ENCODE data around the gene CCDC191.

CCDC191 gene

GRCh38 chr3:113979916-113980315 lies 76.4 kb downstream of the CCDC191 start:
- Histone ChIP-seq H3K9me3 (ENCODE audit: control insufficient read depth in 1 of 2, low read length in 2 of 2) (no peaks in the 10 kb centered on the region), H3K27me3 (ENCODE audit: control insufficient read depth in 1 of 2, insufficient read depth in 2 of 2, low read length in 2 of 2) (no peaks in the 10 kb centered on the region), H3K27ac (ENCODE audit: low read depth, low read length) (no peak overlapping the region), H3K36me3 (ENCODE audit: control insufficient read depth in 1 of 2, insufficient read depth in 2 of 2, low read length in 2 of 2) (peaks cover 7 to 9% of the 10 kb centered on the region in 2 donors), H3K9ac (ENCODE audit: low read depth in 1 of 2, low read length in 2 of 2) (no peak overlapping the region), H3K4me1 (ENCODE audit: control insufficient read depth in 1 of 2, insufficient read depth in 2 of 2, low read length in 2 of 2) (no peaks in the 10 kb centered on the region), H3K4me3 (ENCODE audit: low read depth in 1 of 2, low read length in 2 of 2) (no peak overlapping the region)

GRCh38 chr3:113977822-113978221 lies 78.5 kb downstream of the CCDC191 start:
- H3K27ac ChIP-seq (ENCODE audit: low read depth, low read length): no peak overlapping the region
- H3K4me1 ChIP-seq (ENCODE audit: control insufficient read depth in 1 of 2, insufficient read depth in 2 of 2, low read length in 2 of 2): no peaks in the 10 kb centered on the region
- H3K36me3 ChIP-seq (ENCODE audit: control insufficient read depth in 1 of 2, insufficient read depth in 2 of 2, low read length in 2 of 2): peaks cover 7 to 14% of the 10 kb centered on the region in 2 donors
- no peak overlapping the region for H3K9ac ChIP-seq (ENCODE audit: low read depth in 1 of 2, low read length in 2 of 2)
- no peak overlapping the region for H3K4me3 ChIP-seq (ENCODE audit: low read depth in 1 of 2, low read length in 2 of 2)
- peaks cover 8 to 13% of the 10 kb centered on the region in 2 donors for H3K9me3 ChIP-seq (ENCODE audit: control insufficient read depth in 1 of 2, low read length in 2 of 2)
- no peaks in the 10 kb centered on the region for H3K27me3 ChIP-seq (ENCODE audit: control insufficient read depth in 1 of 2, insufficient read depth in 2 of 2, low read length in 2 of 2)

GRCh38 chr3:113968986-113969385 lies 87.3 kb downstream of the CCDC191 start:
- Histone ChIP-seq H3K4me3 (ENCODE audit: low read depth in 1 of 2, low read length in 2 of 2) (no peak overlapping the region), H3K9ac (ENCODE audit: low read depth in 1 of 2, low read length in 2 of 2) (no peak overlapping the region), H3K27ac (ENCODE audit: low read depth, low read length) (no peak overlapping the region), H3K27me3 (ENCODE audit: control insufficient read depth in 1 of 2, insufficient read depth in 2 of 2, low read length in 2 of 2) (no peaks in the 10 kb centered on the region), H3K36me3 (ENCODE audit: control insufficient read depth in 1 of 2, insufficient read depth in 2 of 2, low read length in 2 of 2) (peaks cover 4 to 10% of the 10 kb centered on the region in 2 donors), H3K4me1 (ENCODE audit: control insufficient read depth in 1 of 2, insufficient read depth in 2 of 2, low read length in 2 of 2) (no peaks in the 10 kb centered on the region), H3K9me3 (ENCODE audit: control insufficient read depth in 1 of 2, low read length in 2 of 2) (peaks cover 8 to 15% of the 10 kb centered on the region in 2 donors)

- Histone ChIP-seq H3K27ac (ENCODE audit: low read depth, low read length) (no peak overlapping the region), H3K9me3 (ENCODE audit: control insufficient read depth in 1 of 2, low read length in 2 of 2) (no peaks in the 10 kb centered on the region), H3K4me3 (ENCODE audit: low read depth in 1 of 2, low read length in 2 of 2) (no peak overlapping the region), H3K36me3 (ENCODE audit: control insufficient read depth in 1 of 2, insufficient read depth in 2 of 2, low read length in 2 of 2) (peaks cover 4 to 7% of the 10 kb centered on the region in 2 donors), H3K27me3 (ENCODE audit: control insufficient read depth in 1 of 2, insufficient read depth in 2 of 2, low read length in 2 of 2) (no peaks in the 10 kb centered on the region), H3K4me1 (ENCODE audit: control insufficient read depth in 1 of 2, insufficient read depth in 2 of 2, low read length in 2 of 2) (no peaks in the 10 kb centered on the region), H3K9ac (ENCODE audit: low read depth in 1 of 2, low read length in 2 of 2) (no peak overlapping the region)
These were observed 90.2 kb downstream of the CCDC191 start for GRCh38 chr3:113966172-113966571.

- no peak overlapping the region for H3K9ac ChIP-seq (ENCODE audit: low read depth in 1 of 2, low read length in 2 of 2)
- no peaks in the 10 kb centered on the region for H3K27me3 ChIP-seq (ENCODE audit: control insufficient read depth in 1 of 2, insufficient read depth in 2 of 2, low read length in 2 of 2)
- no peaks in the 10 kb centered on the region for H3K9me3 ChIP-seq (ENCODE audit: control insufficient read depth in 1 of 2, low read length in 2 of 2)
- H3K36me3 ChIP-seq (ENCODE audit: control insufficient read depth in 1 of 2, insufficient read depth in 2 of 2, low read length in 2 of 2): peaks cover 4 to 23% of the 10 kb centered on the region in 2 donors
- H3K4me3 ChIP-seq (ENCODE audit: low read depth in 1 of 2, low read length in 2 of 2): no peak overlapping the region
- H3K4me1 ChIP-seq (ENCODE audit: control insufficient read depth in 1 of 2, insufficient read depth in 2 of 2, low read length in 2 of 2): no peaks in the 10 kb centered on the region
- no peak overlapping the region for H3K27ac ChIP-seq (ENCODE audit: low read depth, low read length)
These were observed 92.4 kb downstream of the CCDC191 start for GRCh38 chr3:113963879-113964278.

- Histone ChIP-seq H3K36me3 (ENCODE audit: control insufficient read depth in 1 of 2, insufficient read depth in 2 of 2, low read length in 2 of 2) (peaks cover 6 to 35% of the 10 kb centered on the region in 2 donors), H3K9me3 (ENCODE audit: control insufficient read depth in 1 of 2, low read length in 2 of 2) (no peaks in the 10 kb centered on the region), H3K27me3 (ENCODE audit: control insufficient read depth in 1 of 2, insufficient read depth in 2 of 2, low read length in 2 of 2) (no peaks in the 10 kb centered on the region), H3K27ac (ENCODE audit: low read depth, low read length) (no peak overlapping the region), H3K4me3 (ENCODE audit: low read depth in 1 of 2, low read length in 2 of 2) (no peak overlapping the region), H3K9ac (ENCODE audit: low read depth in 1 of 2, low read length in 2 of 2) (no peak overlapping the region), H3K4me1 (ENCODE audit: control insufficient read depth in 1 of 2, insufficient read depth in 2 of 2, low read length in 2 of 2) (peaks cover 0 to 2% of the 10 kb centered on the region in 2 donors)
These were observed 102.1 kb downstream of the CCDC191 start for GRCh38 chr3:113954091-113954685.

GRCh38 chr3:113953677-113954076 lies 102.6 kb downstream of the CCDC191 start:
- Histone ChIP-seq H3K27ac (ENCODE audit: low read depth, low read length) (no peak overlapping the region), H3K27me3 (ENCODE audit: control insufficient read depth in 1 of 2, insufficient read depth in 2 of 2, low read length in 2 of 2) (no peaks in the 10 kb centered on the region), H3K4me1 (ENCODE audit: control insufficient read depth in 1 of 2, insufficient read depth in 2 of 2, low read length in 2 of 2) (peaks cover 0 to 7% of the 10 kb centered on the region in 2 donors), H3K4me3 (ENCODE audit: low read depth in 1 of 2, low read length in 2 of 2) (no peak overlapping the region), H3K36me3 (ENCODE audit: control insufficient read depth in 1 of 2, insufficient read depth in 2 of 2, low read length in 2 of 2) (peaks cover 4 to 31% of the 10 kb centered on the region in 2 donors), H3K9me3 (ENCODE audit: control insufficient read depth in 1 of 2, low read length in 2 of 2) (no peaks in the 10 kb centered on the region), H3K9ac (ENCODE audit: low read depth in 1 of 2, low read length in 2 of 2) (no peak overlapping the region)

GRCh38 chr3:113952921-113953320 lies 103.4 kb downstream of the CCDC191 start:
- H3K36me3 ChIP-seq (ENCODE audit: control insufficient read depth in 1 of 2, insufficient read depth in 2 of 2, low read length in 2 of 2): peaks cover 0 to 24% of the 10 kb centered on the region in 2 donors
- H3K27ac ChIP-seq (ENCODE audit: low read depth, low read length): no peak overlapping the region
- H3K9me3 ChIP-seq (ENCODE audit: control insufficient read depth in 1 of 2, low read length in 2 of 2): no peaks in the 10 kb centered on the region
- H3K9ac ChIP-seq (ENCODE audit: low read depth in 1 of 2, low read length in 2 of 2): no peak overlapping the region
- no peak overlapping the region for H3K4me3 ChIP-seq (ENCODE audit: low read depth in 1 of 2, low read length in 2 of 2)
- H3K27me3 ChIP-seq (ENCODE audit: control insufficient read depth in 1 of 2, insufficient read depth in 2 of 2, low read length in 2 of 2): no peaks in the 10 kb centered on the region
- peaks cover 0 to 12% of the 10 kb centered on the region in 2 donors for H3K4me1 ChIP-seq (ENCODE audit: control insufficient read depth in 1 of 2, insufficient read depth in 2 of 2, low read length in 2 of 2)

- H3K27ac ChIP-seq (ENCODE audit: low read depth, low read length): peak overlapping the region; percentile 53
- no peaks in the 10 kb centered on the region for H3K27me3 ChIP-seq (ENCODE audit: control insufficient read depth in 1 of 2, insufficient read depth in 2 of 2, low read length in 2 of 2)
- peak overlapping the region; percentile 83 to 89 for H3K4me3 ChIP-seq (ENCODE audit: low read depth in 1 of 2, low read length in 2 of 2)
- H3K4me1 ChIP-seq (ENCODE audit: control insufficient read depth in 1 of 2, insufficient read depth in 2 of 2, low read length in 2 of 2): peaks cover 0 to 12% of the 10 kb centered on the region in 2 donors
- no peaks in the 10 kb centered on the region for H3K9me3 ChIP-seq (ENCODE audit: control insufficient read depth in 1 of 2, low read length in 2 of 2)
- peak overlapping the region; percentile 51 to 76 for H3K9ac ChIP-seq (ENCODE audit: low read depth in 1 of 2, low read length in 2 of 2)
- H3K36me3 ChIP-seq (ENCODE audit: control insufficient read depth in 1 of 2, insufficient read depth in 2 of 2, low read length in 2 of 2): no peaks in the 10 kb centered on the region
These were observed 108.1 kb downstream of the CCDC191 start for GRCh38 chr3:113948015-113948917.

GRCh38 chr3:113947372-113948014 lies 108.8 kb downstream of the CCDC191 start, which contains the start of gene ZDHHC23:
Gene ZDHHC23 (plus strand): TSS chr3:113948013. CDS start chr3:113948803, 790 bp downstream.
- H3K4me3 ChIP-seq (ENCODE audit: low read depth in 1 of 2, low read length in 2 of 2): peak within 1 kb of the TSS; percentile 83 to 89
- H3K4me1 ChIP-seq (ENCODE audit: control insufficient read depth in 1 of 2, insufficient read depth in 2 of 2, low read length in 2 of 2): peaks cover 0 to 12% of the 10 kb centered on the region in 2 donors
- H3K27me3 ChIP-seq (ENCODE audit: control insufficient read depth in 1 of 2, insufficient read depth in 2 of 2, low read length in 2 of 2): no peaks in the 10 kb centered on the region
- peaks cover 0 to 3% of the 10 kb centered on the region in 2 donors for H3K36me3 ChIP-seq (ENCODE audit: control insufficient read depth in 1 of 2, insufficient read depth in 2 of 2, low read length in 2 of 2)
- peak within 1 kb of the TSS; percentile 53 for H3K27ac ChIP-seq (ENCODE audit: low read depth, low read length)
- peak within 1 kb of the TSS; percentile 59 to 82 for H3K9ac ChIP-seq (ENCODE audit: low read depth in 1 of 2, low read length in 2 of 2)
- no peaks in the 10 kb centered on the region for H3K9me3 ChIP-seq (ENCODE audit: control insufficient read depth in 1 of 2, low read length in 2 of 2)

Measured in duodenal mucosa (tissue), 2 donors.